PC-9 (cell line): ENCODE data around the gene TOX3. TPM values are rescaled to one million over a fixed set of nuclear protein-coding genes. Genes with fewer than 3 reads are reported as not detected.

Experiments used
- BruUV-seq: library from RNA; stranded (reverse); fragments of 400-500 nt; replicated peaks from 2 replicates; lab custom pipeline; 2021; lab: Mats Ljungman, UMichigan
- CTCF ChIA-PET: fragments of 300-600 bp; sonication (Branson Sonifier 250); formaldehyde crosslinking; loops from one replicate; lab custom pipeline; 2022; ENCODE audit warnings: antibody characterized with exemption; lab: Charles Lee
- POLR2A ChIA-PET: fragments of 300-600 bp; sonication (Branson Sonifier 250); formaldehyde crosslinking; loops from one replicate; lab custom pipeline; 2022; ENCODE audit warnings: antibody characterized with exemption; ENCODE audit not compliant: unreplicated experiment; lab: Charles Lee
- DNase-seq, 2 experiments: peaks; one replicate each; pipeline versions ENCODE4 v3.0.0 to v3.0.0-alpha.2; 2015 to 2022; ENCODE audit warnings: mixed read lengths in 1 of 2
- H2AFZ ChIP-seq: fragments of 200-600 bp; sonication (generic); 2 replicates; pipeline ENCODE4 v1.8.1; 2017; ENCODE audit warnings: antibody characterized with exemption
- H3F3A ChIP-seq: fragments of 200-600 bp; sonication (generic); 2 replicates; pipeline ENCODE4 v1.8.1; 2017; ENCODE audit warnings: antibody characterized with exemption, mild to moderate bottlenecking, low read depth; ENCODE audit not compliant: insufficient read depth
- H3K27ac ChIP-seq: fragments of 200-600 bp; sonication (generic); 2 replicates; pipeline ENCODE4 v1.6.1; 2016; ENCODE audit warnings: mixed run types
- H3K27me3 ChIP-seq: fragments of 200-600 bp; sonication (generic); 2 replicates; pipeline ENCODE4 v1.6.1; 2016; ENCODE audit warnings: low read depth, mixed run types; ENCODE audit not compliant: insufficient read depth
- H3K36me3 ChIP-seq: fragments of 200-600 bp; sonication (generic); 2 replicates; pipeline ENCODE4 v1.6.1; 2016; ENCODE audit warnings: low read depth, mixed run types
- H3K4me1 ChIP-seq: fragments of 200-600 bp; sonication (generic); replicated peaks from 2 replicates; pipeline ENCODE4 v1.6.1; 2016; ENCODE audit warnings: mixed run types; ENCODE audit not compliant: insufficient read depth
- H3K4me2 ChIP-seq: fragments of 200-600 bp; sonication (generic); 2 replicates; pipeline ENCODE4 v1.6.1; 2017; ENCODE audit warnings: mixed run types
- H3K4me3 ChIP-seq: fragments of 200-600 bp; sonication (generic); 2 replicates; pipeline ENCODE4 v1.6.1; 2016; ENCODE audit warnings: mixed run types
- H3K79me2 ChIP-seq: fragments of 200-600 bp; sonication (generic); 2 replicates; pipeline ENCODE4 v1.6.1; 2017; ENCODE audit warnings: low read depth, mixed run types
- H3K9me2 ChIP-seq: fragments of 200-600 bp; sonication (generic); 2 replicates; pipeline ENCODE4 v1.8.1; 2017; ENCODE audit warnings: mild to moderate bottlenecking; ENCODE audit not compliant: insufficient read depth
- H3K9me3 ChIP-seq: fragments of 200-600 bp; sonication (generic); 2 replicates; pipeline ENCODE4 v1.8.1; 2016; ENCODE audit warnings: low read depth; ENCODE audit not compliant: insufficient read depth
- H4K20me1 ChIP-seq: fragments of 200-600 bp; sonication (generic); 2 replicates; pipeline ENCODE4 v1.8.1; 2017; ENCODE audit not compliant: insufficient read depth
- CTCF ChIP-seq: fragments of 200-600 bp; sonication (generic); conservative IDR thresholded peaks from 2 replicates; pipeline ENCODE4 v1.6.1; 2017; ENCODE audit warnings: mixed run types, antibody characterized with exemption, mild to moderate bottlenecking, moderate library complexity
- EZH2 ChIP-seq: fragments of 200-600 bp; sonication (generic); IDR thresholded peaks from 2 replicates; pipeline ENCODE4 v1.8.0; 2017; ENCODE audit warnings: antibody characterized with exemption, low read depth
- intact Hi-C: fragments of 100-400 bp; cut with micrococcal nuclease; formaldehyde crosslinking; loops from one replicate; pipeline ENCODE4 v1.10.0; 2022; ENCODE audit not compliant: unreplicated experiment
- total RNA-seq: library from RNA; stranded (reverse); gene quantifications from 2 replicates; pipeline ENCODE4 v1.2.3, GENCODE V29; 2021

TOX3 gene
- total RNA-seq, 1 experiment from 2014 or later: not detected

- Histone ChIP-seq H3K27ac (no peak overlapping the region), H2AFZ (no peak overlapping the region), H3K36me3 (no peaks in the 10 kb centered on the region), H3K9me3 (no peaks in the 10 kb centered on the region), H3K4me2 (no peak overlapping the region), H3K4me3 (no peak overlapping the region), H3F3A (no peaks in the 10 kb centered on the region), H4K20me1 (no peaks in the 10 kb centered on the region), H3K79me2 (no peaks in the 10 kb centered on the region), H3K4me1 (no peaks in the 10 kb centered on the region), H3K9me2 (no peaks in the 10 kb centered on the region), H3K27me3 (no peaks in the 10 kb centered on the region)
- no TSS peak for BruUV-seq
- ChIA-PET POLR2A (no interaction called here), CTCF (no interaction called here)
- no peak for DNase-seq
- TF ChIP-seq CTCF (no peak), EZH2 (no peak)
- intact Hi-C loops: no loop called here
Measured at GRCh38 chr16:52532384-52532783, 14.6 kb downstream of the TOX3 start.

- BruUV-seq: no TSS peak
- H3K4me3 ChIP-seq: no peak overlapping the region
- no peak for TF ChIP-seq EZH2
- no peaks in the 10 kb centered on the region for H3K27me3 ChIP-seq
- intact Hi-C loops: no loop called here
- no peaks in the 10 kb centered on the region for H3K9me2 ChIP-seq
- POLR2A ChIA-PET: no interaction called here
- H3K27ac ChIP-seq: no peak overlapping the region
- H3F3A ChIP-seq: no peaks in the 10 kb centered on the region
- H3K36me3 ChIP-seq: no peaks in the 10 kb centered on the region
- H3K4me1 ChIP-seq: no peaks in the 10 kb centered on the region
- no peaks in the 10 kb centered on the region for H4K20me1 ChIP-seq
- H3K4me2 ChIP-seq: no peak overlapping the region
- CTCF ChIA-PET: no interaction called here
- no peak for DNase-seq
- H3K79me2 ChIP-seq: no peaks in the 10 kb centered on the region
- no peak overlapping the region for H2AFZ ChIP-seq
- no peaks in the 10 kb centered on the region for H3K9me3 ChIP-seq
Measured at GRCh38 chr16:52529226-52529625, 17.7 kb downstream of the TOX3 start.

- H3F3A ChIP-seq: no peaks in the 10 kb centered on the region
- intact Hi-C loops: no loop called here
- no peak overlapping the region for H3K4me2 ChIP-seq
- no peak overlapping the region for H3K27ac ChIP-seq
- BruUV-seq: no TSS peak
- H3K27me3 ChIP-seq: no peaks in the 10 kb centered on the region
- H3K4me3 ChIP-seq: no peak overlapping the region
- H3K4me1 ChIP-seq: no peaks in the 10 kb centered on the region
- ChIA-PET POLR2A (no interaction called here), CTCF (no interaction called here)
- TF ChIP-seq EZH2 (no peak), CTCF (no peak)
- H3K79me2 ChIP-seq: no peaks in the 10 kb centered on the region
- H3K9me3 ChIP-seq: no peaks in the 10 kb centered on the region
- DNase-seq: no peak
- no peaks in the 10 kb centered on the region for H3K36me3 ChIP-seq
- H4K20me1 ChIP-seq: no peaks in the 10 kb centered on the region
- no peaks in the 10 kb centered on the region for H3K9me2 ChIP-seq
- H2AFZ ChIP-seq: no peak overlapping the region
Measured at GRCh38 chr16:52528393-52529065, 18.4 kb downstream of the TOX3 start.

GRCh38 chr16:52526830-52527229, 20.1 kb downstream of the TOX3 start:
- H3K36me3 ChIP-seq: no peaks in the 10 kb centered on the region
- ChIA-PET POLR2A (no interaction called here), CTCF (no interaction called here)
- H4K20me1 ChIP-seq: no peaks in the 10 kb centered on the region
- H3K27ac ChIP-seq: no peak overlapping the region
- H3F3A ChIP-seq: no peaks in the 10 kb centered on the region
- no peak overlapping the region for H3K4me3 ChIP-seq
- H3K9me3 ChIP-seq: no peaks in the 10 kb centered on the region
- H3K27me3 ChIP-seq: no peaks in the 10 kb centered on the region; the same call in 1 of the 2 replicates
- no peaks in the 10 kb centered on the region for H3K9me2 ChIP-seq
- intact Hi-C loops: no loop called here
- H3K79me2 ChIP-seq: no peaks in the 10 kb centered on the region
- H2AFZ ChIP-seq: no peak overlapping the region
- no peak overlapping the region for H3K4me2 ChIP-seq
- TF ChIP-seq EZH2 (no peak), CTCF (no peak)
- DNase-seq: no peak
- no TSS peak for BruUV-seq
- no peaks in the 10 kb centered on the region for H3K4me1 ChIP-seq
